GM23338 (cell line): ENCODE data around the gene SVOPL. TPM values are rescaled to one million over a fixed set of nuclear protein-coding genes. Genes with fewer than 3 reads are reported as not detected.

Source experiments
- ATAC-seq: fragments of 200-7000 bp; cut with Tn5 transposase; 3 replicates; pipeline ENCODE4 v1.9.1; 2020
- DNase-seq: peaks from one replicate; pipeline ENCODE4 v3.0.0-alpha.2; 2015; ENCODE audit warnings: low spot score
- H2AFZ ChIP-seq: fragments of 200-600 bp; sonication (generic); 2 replicates; pipeline ENCODE4 v1.8.0; 2016; ENCODE audit warnings: antibody characterized with exemption, mild to moderate bottlenecking, moderate library complexity
- H3F3A ChIP-seq: fragments of 200-600 bp; sonication (generic); replicated peaks from 2 replicates; pipeline ENCODE4 v1.8.0; 2017; ENCODE audit warnings: antibody characterized with exemption, mixed run types, low read depth
- H3K27ac ChIP-seq: fragments of 200-600 bp; sonication (generic); 2 replicates; pipeline ENCODE4 v1.6.1; 2016; ENCODE audit warnings: low read depth
- H3K27me3 ChIP-seq: fragments of 200-600 bp; sonication (generic); 2 replicates; pipeline ENCODE4 v1.8.0; 2016; ENCODE audit warnings: mild to moderate bottlenecking, mixed run types, moderate library complexity; ENCODE audit not compliant: insufficient read depth
- H3K36me3 ChIP-seq: fragments of 200-600 bp; sonication (generic); 2 replicates; pipeline ENCODE4 v1.8.0; 2016; ENCODE audit warnings: mild to moderate bottlenecking; ENCODE audit not compliant: insufficient read depth
- H3K4me1 ChIP-seq: fragments of 200-600 bp; sonication (generic); 2 replicates; pipeline ENCODE4 v1.8.0; 2016; ENCODE audit warnings: mild to moderate bottlenecking, moderate library complexity; ENCODE audit not compliant: insufficient read depth
- H3K4me2 ChIP-seq: fragments of 200-600 bp; sonication (generic); 2 replicates; pipeline ENCODE4 v1.7.1; 2017; ENCODE audit warnings: mixed run types
- H3K4me3 ChIP-seq: fragments of 200-600 bp; sonication (generic); 2 replicates; pipeline ENCODE4 v1.6.1; 2016; ENCODE audit warnings: mixed run types
- H3K79me2 ChIP-seq: fragments of 200-600 bp; sonication (generic); replicated peaks from 2 replicates; pipeline ENCODE4 v1.8.0; 2017; ENCODE audit warnings: mild to moderate bottlenecking; ENCODE audit not compliant: insufficient read depth
- H3K9me2 ChIP-seq: fragments of 200-600 bp; sonication (generic); 2 replicates; pipeline ENCODE4 v1.8.0; 2017; ENCODE audit not compliant: insufficient read depth
- H4K20me1 ChIP-seq: fragments of 200-600 bp; sonication (generic); replicated peaks from 2 replicates; pipeline ENCODE4 v1.8.0; 2017; ENCODE audit warnings: mild to moderate bottlenecking; ENCODE audit not compliant: insufficient read depth
- H3K27ac Mint-ChIP-seq: 2 replicates; pipeline ENCODE4 v1.8.0; 2020; ENCODE audit warnings: inconsistent platforms, mild to moderate bottlenecking, moderate library complexity, mixed read lengths
- H3K27me3 Mint-ChIP-seq: 3 replicates; pipeline ENCODE4 v1.8.0; 2022; ENCODE audit warnings: low read depth, mild to moderate bottlenecking, moderate library complexity, mixed read lengths, inconsistent platforms; ENCODE audit not compliant: insufficient read depth, poor library complexity
- H3K36me3 Mint-ChIP-seq: 3 replicates; pipeline ENCODE4 v1.8.0; 2021; ENCODE audit warnings: low read depth, mild to moderate bottlenecking, inconsistent platforms, moderate library complexity, mixed read lengths
- H3K4me1 Mint-ChIP-seq: 3 replicates; pipeline ENCODE4 v1.8.0; 2020; ENCODE audit warnings: mild to moderate bottlenecking, inconsistent platforms, mixed read lengths
- H3K4me3 Mint-ChIP-seq: 3 replicates; pipeline ENCODE4 v1.8.0; 2021; ENCODE audit warnings: moderate library complexity, mild to moderate bottlenecking, inconsistent platforms, mixed read lengths
- H3K9me3 Mint-ChIP-seq: 3 replicates; pipeline ENCODE4 v1.8.0; 2020; ENCODE audit warnings: moderate library complexity, mild to moderate bottlenecking, inconsistent platforms, mixed read lengths
- CREB1 ChIP-seq: fragments of 250-450 bp; sonication (Bioruptor Pico); IDR thresholded peaks from 2 replicates; pipeline ENCODE4 v1.5.0; 2020; ENCODE audit warnings: low read depth, mild to moderate bottlenecking, moderate library complexity
- CTCF ChIP-seq, 2 experiments: fragments of 200-600 bp in 1 of 2; sonication (generic) in 1 of 2; conservative IDR thresholded peaks; 2 replicates each; pipeline versions ENCODE4 v1.5.1 to v1.6.1; 2016 to 2017; ENCODE audit warnings: antibody characterized with exemption in 2 of 2, low read depth in 2 of 2, mild to moderate bottlenecking in 2 of 2, moderate library complexity in 1 of 2
- ETS1 ChIP-seq: IDR thresholded peaks from 2 replicates; pipeline ENCODE4 v1.6.1; 2016; ENCODE audit warnings: antibody characterized with exemption
- EZH2 ChIP-seq: fragments of 200-600 bp; sonication (generic); IDR thresholded peaks from one replicate; pipeline ENCODE4 v1.8.0; 2017; ENCODE audit warnings: antibody characterized with exemption, mild to moderate bottlenecking, low read depth; ENCODE audit not compliant: unreplicated experiment
- EZH2phosphoT487 ChIP-seq: fragments of 200-600 bp; sonication (generic); IDR thresholded peaks from one replicate; pipeline ENCODE4 v1.8.1; 2018; ENCODE audit warnings: antibody characterized with exemption; ENCODE audit not compliant: unreplicated experiment
- JUNB ChIP-seq: IDR thresholded peaks from one replicate; pipeline ENCODE4 v1.6.1; 2016; ENCODE audit warnings: antibody characterized with exemption; ENCODE audit not compliant: unreplicated experiment
- NANOG ChIP-seq: IDR thresholded peaks from 2 replicates; pipeline ENCODE4 v1.6.1; 2016; ENCODE audit warnings: antibody characterized with exemption, borderline replicate concordance
- POLR2AphosphoS5 ChIP-seq: IDR thresholded peaks from 2 replicates; pipeline ENCODE4 v1.6.1; 2016; ENCODE audit warnings: antibody characterized with exemption, low read depth
- REST ChIP-seq: IDR thresholded peaks from one replicate; pipeline ENCODE4 v1.6.1; 2018; ENCODE audit warnings: antibody characterized with exemption; ENCODE audit not compliant: unreplicated experiment
- STAT1 ChIP-seq: IDR thresholded peaks from one replicate; pipeline ENCODE4 v1.6.1; 2016; ENCODE audit warnings: antibody characterized with exemption; ENCODE audit not compliant: unreplicated experiment
- ZNF114 ChIP-seq: fragments of 250-450 bp; sonication (Bioruptor Pico); IDR thresholded peaks from 2 replicates; pipeline ENCODE4 v1.5.0; 2020; ENCODE audit warnings: mild to moderate bottlenecking, moderate library complexity
- ZNF331 ChIP-seq: fragments of 250-450 bp; sonication (Bioruptor Pico); IDR thresholded peaks from 2 replicates; pipeline ENCODE4 v1.5.0; 2020; ENCODE audit warnings: low read depth, mild to moderate bottlenecking, moderate library complexity
- ZNF462 ChIP-seq: fragments of 250-450 bp; sonication (Bioruptor Pico); IDR thresholded peaks from 2 replicates; pipeline ENCODE4 v1.5.0; 2020; ENCODE audit warnings: mild to moderate bottlenecking, moderate library complexity
- polyA plus RNA-seq: library from polyadenylated mRNA; unstranded; fragments of >200 nt; fragmentation: Nextera tagmentation; extraction: Ambion mirVana; gene quantifications from 2 replicates; pipeline ENCODE4 v1.2.1, GENCODE V29; 2016
- total RNA-seq: library from RNA; depleted of rRNA; stranded (reverse); fragments of >200 nt; shearing (Covaris generic); gene quantifications from 2 replicates; pipeline ENCODE4 v1.2.3, GENCODE V29; 2014

The SVOPL gene
- total and polyA plus RNA-seq, 2 experiments from 2014 or later = 1.4 to 2.1 TPM

GRCh38 chr7:138630059-138630610 is 71.0 kb downstream of the SVOPL start:
- Histone ChIP-seq H3K9me2 (no peaks in the 10 kb centered on the region), H3K4me3 (no peak overlapping the region), H3K4me2 (no peak overlapping the region), H3K79me2 (no peaks in the 10 kb centered on the region), H4K20me1 (no peaks in the 10 kb centered on the region), H3K4me1 (peaks cover 15% of the 10 kb centered on the region), H3K27me3 (no peaks in the 10 kb centered on the region), H3K27ac (no peak overlapping the region), H3F3A (no peaks in the 10 kb centered on the region), H2AFZ (peak overlapping the region; percentile 75; the same call in 1 of the 2 replicates), H3K36me3 (no peaks in the 10 kb centered on the region)
- H3K36me3 Mint-ChIP-seq = no peaks in the 10 kb centered on the region
- TF ChIP-seq EZH2phosphoT487 (no peak), ZNF462 (CRISPR knock-in tag) (no peak), ETS1 (no peak), JUNB (no peak), CREB1 (CRISPR knock-in tag) (no peak), EZH2 (no peak), REST (no peak), STAT1 (no peak), CTCF (conservative IDR thresholded peaks at IDR 0.05; ENCODE audit: low read depth in 2 of 2) (no peak), NANOG (no peak), POLR2AphosphoS5 (no peak), ZNF114 (CRISPR knock-in tag) (no peak), ZNF331 (CRISPR knock-in tag) (no peak)
- H3K27me3 Mint-ChIP-seq = peaks cover 3% of the 10 kb centered on the region
- DNase-seq (no peak), ATAC-seq (no peak)
- H3K4me1 Mint-ChIP-seq = peaks cover 19% of the 10 kb centered on the region
- H3K4me3 Mint-ChIP-seq = no peak overlapping the region
- no peak overlapping the region for H3K27ac Mint-ChIP-seq
- no peaks in the 10 kb centered on the region for H3K9me3 Mint-ChIP-seq
